RKO (cell line): ENCODE measurements around the gene HYAL2.
"Not testable (repeated sequence)": the region's sequence is repeated elsewhere in the genome, so short reads cannot be mapped to it uniquely, and the experiment has no call there.

Experiments used
- DNase-seq: peaks from one replicate; pipeline ENCODE4 v3.0.0-alpha.2; 2016; ENCODE audit warnings: low spot score

The HYAL2 gene

GRCh38 chr3:50327129-50327528, 4.6 kb upstream of the HYAL2 start:
- no peak for DNase-seq

- DNase-seq: no peak
Measured at GRCh38 chr3:50326182-50326541, 3.6 kb upstream of the HYAL2 start.

GRCh38 chr3:50325497-50326181, 3.1 kb upstream of the HYAL2 start:
- no peak for DNase-seq

- no peak for DNase-seq
Measured at GRCh38 chr3:50325113-50325480, 2.6 kb upstream of the HYAL2 start.

GRCh38 chr3:50324351-50325112, 2.0 kb upstream of the HYAL2 start:
- DNase-seq: peak; percentile 73

GRCh38 chr3:50323614-50324199, 1.2 kb upstream of the HYAL2 start:
- no peak for DNase-seq

GRCh38 chr3:50323092-50323600, 601 bp upstream of the HYAL2 start:
- no peak for DNase-seq

- DNase-seq: no peak
Measured at GRCh38 chr3:50322115-50322385, 495 bp downstream of the HYAL2 start.

- DNase-seq: peak; percentile 91
Measured at GRCh38 chr3:50321336-50322114, 1.0 kb downstream of the HYAL2 start.

GRCh38 chr3:50320853-50321335, 1.7 kb downstream of the HYAL2 start:
- peak; percentile 68 for DNase-seq

GRCh38 chr3:50319894-50320625, 2.5 kb downstream of the HYAL2 start:
- DNase-seq: no peak

- DNase-seq: no peak
Measured at GRCh38 chr3:50319181-50319893, 3.2 kb downstream of the HYAL2 start.

- no peak for DNase-seq
Measured at GRCh38 chr3:50318615-50319014, 3.9 kb downstream of the HYAL2 start.

GRCh38 chr3:50318163-50318562, 4.4 kb downstream of the HYAL2 start:
- no peak for DNase-seq

GRCh38 chr3:50317300-50317699, 5.2 kb downstream of the HYAL2 start:
- no peak for DNase-seq

GRCh38 chr3:50316657-50317242, 5.8 kb downstream of the HYAL2 start:
- DNase-seq: no peak

GRCh38 chr3:50314816-50315215, 7.7 kb downstream of the HYAL2 start:
- no peak for DNase-seq

GRCh38 chr3:50314342-50314741, 8.2 kb downstream of the HYAL2 start:
- no peak for DNase-seq

GRCh38 chr3:50312041-50312440, 10.5 kb downstream of the HYAL2 start:
- not testable (repeated sequence) for DNase-seq

- peak; percentile 54 for DNase-seq
Measured at GRCh38 chr3:50304601-50305000, 17.9 kb downstream of the HYAL2 start.
